NCI-H446 treated with DMSO at 0.1 percent for 48 hours (cell line): ENCODE measurements around the gene NAV3.
"Not testable (repeated sequence)": the region's sequence is repeated elsewhere in the genome, so short reads cannot be mapped to it uniquely, and the experiment has no call there.

Experiments
- DNase-seq: peaks from one replicate; lab custom pipeline; 2025; lab: John Stamatoyannopoulos, UW

NAV3 gene

GRCh38 chr12:78191611-78192010 is 360.9 kb downstream of the NAV3 start:
- DNase-seq, result no peak

DNA sequence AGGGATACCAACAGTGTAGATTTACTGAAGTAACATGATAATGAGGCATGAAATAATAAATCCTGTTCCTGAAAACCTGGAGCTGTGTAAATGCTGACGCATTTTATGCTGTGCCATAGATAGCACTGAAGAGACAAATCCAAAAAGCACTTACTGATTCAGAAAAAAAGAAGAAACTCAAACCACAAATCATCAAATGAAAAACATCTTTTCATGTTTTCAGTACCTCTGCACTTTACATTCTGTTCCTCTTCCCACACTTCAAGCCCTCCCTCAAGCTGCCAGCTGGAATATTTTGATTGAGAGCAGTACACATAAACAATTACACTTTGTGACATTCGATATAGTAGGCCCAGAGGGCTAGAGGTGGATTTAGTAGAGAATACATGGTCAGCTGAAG is 362.3 kb downstream of the NAV3 start:
- DNase-seq, result no peak

DNA sequence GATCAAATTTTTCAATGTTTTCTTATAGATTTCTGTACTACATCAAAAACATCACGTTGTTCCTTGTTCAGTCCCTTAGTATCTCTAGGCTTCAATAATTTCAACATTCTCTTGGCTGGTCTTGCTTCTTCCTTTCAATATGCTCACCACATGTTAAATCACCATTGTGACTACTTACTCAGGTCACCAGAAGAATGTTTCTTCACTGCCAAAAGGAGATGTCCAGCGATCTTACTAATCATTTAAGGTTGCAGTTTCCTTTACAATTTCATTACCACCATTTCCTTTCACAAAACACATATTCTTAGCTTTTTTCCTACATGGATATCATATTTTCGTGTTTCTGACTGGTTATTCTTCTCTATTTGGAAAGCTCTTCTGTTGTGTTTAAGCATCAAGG is 363.8 kb downstream of the NAV3 start:
- no peak for DNase-seq

DNA sequence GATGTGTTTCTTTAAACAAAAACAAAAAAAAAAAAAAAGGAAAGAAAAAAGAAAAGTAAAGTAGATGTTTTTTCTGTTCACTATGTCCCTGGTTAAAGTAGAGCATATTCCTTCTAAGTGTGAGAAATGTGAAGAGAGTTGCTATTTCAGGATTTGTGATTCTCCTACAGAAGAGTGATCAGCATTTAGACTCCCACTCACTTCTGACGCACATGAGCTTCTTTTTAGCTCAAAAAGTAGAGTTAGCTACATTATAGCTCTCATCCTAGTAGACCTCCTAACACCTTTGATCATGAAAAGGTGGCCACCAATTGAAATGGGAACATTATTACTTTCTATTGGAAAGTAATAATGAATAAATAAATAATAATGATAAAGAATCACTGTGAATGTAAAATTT is 368.2 kb downstream of the NAV3 start:
- no peak for DNase-seq

- no peak for DNase-seq
Observed at GRCh38 chr12:78199926-78200325, 369.2 kb downstream of the NAV3 start.

GRCh38 chr12:78204926-78205325 is 374.2 kb downstream of the NAV3 start:
- DNase-seq, result no peak

DNA sequence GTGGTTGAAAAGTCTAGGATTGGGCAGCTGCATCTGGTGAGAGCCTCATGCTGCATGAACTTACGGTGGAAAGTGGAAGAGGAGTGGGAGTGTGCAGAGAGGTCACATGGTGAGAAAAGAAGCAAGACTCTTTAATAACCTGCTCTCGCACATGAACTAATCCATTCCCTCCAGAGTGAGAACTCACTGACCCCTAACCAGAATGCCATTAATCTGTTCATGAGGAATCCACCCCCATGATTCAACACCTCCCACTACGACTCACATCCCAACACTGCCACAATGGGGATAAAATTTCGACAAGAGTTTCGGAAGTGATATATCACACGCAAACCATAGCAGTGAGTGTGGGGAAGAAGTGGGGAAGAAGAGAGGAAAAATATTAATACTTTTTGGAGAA is 377.4 kb downstream of the NAV3 start:
- no peak for DNase-seq

DNA sequence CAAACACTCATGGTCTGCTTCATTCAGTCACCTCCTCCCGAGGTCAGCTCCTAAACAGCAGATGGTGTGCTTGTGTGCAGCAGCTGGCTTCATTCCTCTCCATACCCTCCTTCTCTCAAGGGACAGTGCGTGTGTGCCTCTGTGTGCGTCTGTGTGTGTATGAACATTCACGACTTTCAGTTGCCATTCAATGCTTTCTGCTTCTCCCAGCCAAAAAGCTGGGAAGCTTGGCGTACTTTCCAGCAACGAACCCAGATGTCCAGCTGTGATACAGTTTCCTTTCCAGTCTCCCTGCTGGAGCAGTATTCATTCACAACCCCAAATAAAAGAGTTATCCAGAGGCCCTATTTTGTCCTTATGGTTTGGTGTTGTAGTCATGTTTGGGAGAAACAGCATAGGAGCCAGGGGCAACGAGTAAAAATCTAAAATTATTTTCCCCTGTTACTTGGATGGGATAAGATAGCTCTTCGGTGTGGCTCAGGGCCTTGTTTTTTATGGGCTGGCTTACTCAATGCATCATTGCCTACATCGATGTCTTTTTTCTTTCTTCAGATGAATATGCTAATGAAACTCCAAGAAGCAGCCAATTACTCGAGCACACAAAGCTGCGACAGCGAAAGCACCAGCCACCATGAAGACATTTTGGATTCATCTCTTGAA is 379.3 kb downstream of the NAV3 start:
- peak; percentile 99 for DNase-seq

DNA sequence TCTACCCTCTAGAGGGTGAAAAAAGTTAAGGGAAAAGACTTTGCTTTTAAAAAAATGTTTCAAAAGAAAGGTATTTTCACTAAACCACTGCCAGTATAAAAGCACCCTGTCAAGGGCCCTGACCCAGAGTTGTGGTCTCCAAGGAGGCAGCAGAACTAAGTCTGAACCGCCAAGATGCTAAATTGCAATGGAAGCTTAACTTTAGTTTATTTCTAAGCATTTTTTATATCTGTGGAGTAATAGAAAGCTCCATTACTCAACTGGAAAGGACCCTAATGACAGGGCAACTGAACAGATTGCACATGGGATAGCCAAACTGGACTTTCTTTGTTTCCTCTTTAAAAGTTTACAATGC is 379.8 kb downstream of the NAV3 start:
- DNase-seq, result no peak

DNA sequence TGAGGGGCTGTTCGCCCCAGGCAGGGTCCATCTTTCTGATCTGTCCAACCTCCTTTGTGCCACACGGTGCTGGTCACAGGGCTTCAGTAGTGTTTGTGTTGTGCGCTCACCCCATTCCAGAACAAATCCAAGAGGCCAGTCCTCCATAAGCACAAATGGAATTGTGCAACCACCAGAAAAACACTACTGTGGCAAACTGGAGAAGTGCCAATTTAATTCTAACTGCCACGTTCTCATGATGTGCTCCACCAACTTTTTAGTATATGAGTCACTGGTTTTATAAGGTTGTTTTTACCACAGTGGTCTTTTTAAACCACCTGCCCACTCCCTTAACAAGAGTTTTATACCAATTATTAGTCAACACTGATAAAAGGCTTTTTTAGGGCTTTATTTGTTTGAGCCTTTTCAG is 380.2 kb downstream of the NAV3 start:
- DNase-seq, result peak; percentile 38

DNA sequence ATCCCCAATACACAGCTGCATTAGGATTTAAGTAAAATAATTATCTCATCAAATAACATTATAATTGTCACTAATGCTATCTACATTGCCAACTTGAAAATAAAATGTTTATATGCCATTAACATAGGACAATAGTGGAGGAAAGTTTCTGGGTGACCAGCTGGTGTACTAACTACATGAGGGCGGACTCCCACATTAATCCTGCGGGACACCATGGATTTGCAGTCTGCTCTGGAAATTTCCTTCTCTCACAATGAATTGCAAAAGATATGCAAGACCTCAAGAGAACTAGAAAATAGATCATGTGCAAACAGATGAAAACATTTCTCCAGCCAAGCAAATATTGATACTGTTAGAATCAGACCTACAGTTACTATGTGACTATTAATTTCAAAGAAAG is 390.1 kb downstream of the NAV3 start:
- no peak for DNase-seq

GRCh38 chr12:78224154-78224553 is 393.5 kb downstream of the NAV3 start:
- no peak for DNase-seq

DNA sequence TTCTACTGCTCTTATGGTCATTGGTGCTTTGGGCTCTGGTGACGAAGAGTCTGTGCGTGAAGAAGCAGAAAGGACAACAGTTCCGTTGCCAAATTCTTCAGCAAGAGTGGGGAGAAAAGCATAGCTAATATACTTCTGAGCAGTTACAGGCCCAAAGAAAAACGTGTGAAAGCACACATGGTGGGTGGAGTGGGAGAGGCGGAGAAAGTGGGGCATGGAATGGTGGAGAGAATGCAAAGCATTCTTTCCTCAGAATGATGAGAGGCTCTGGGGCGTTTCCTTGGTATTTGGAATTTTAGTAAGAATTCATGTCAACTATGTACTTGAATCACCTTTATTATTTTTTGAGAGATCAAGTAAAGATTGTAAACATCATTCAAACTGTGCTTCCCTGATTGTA is 396.1 kb downstream of the NAV3 start:
- no peak for DNase-seq

DNA sequence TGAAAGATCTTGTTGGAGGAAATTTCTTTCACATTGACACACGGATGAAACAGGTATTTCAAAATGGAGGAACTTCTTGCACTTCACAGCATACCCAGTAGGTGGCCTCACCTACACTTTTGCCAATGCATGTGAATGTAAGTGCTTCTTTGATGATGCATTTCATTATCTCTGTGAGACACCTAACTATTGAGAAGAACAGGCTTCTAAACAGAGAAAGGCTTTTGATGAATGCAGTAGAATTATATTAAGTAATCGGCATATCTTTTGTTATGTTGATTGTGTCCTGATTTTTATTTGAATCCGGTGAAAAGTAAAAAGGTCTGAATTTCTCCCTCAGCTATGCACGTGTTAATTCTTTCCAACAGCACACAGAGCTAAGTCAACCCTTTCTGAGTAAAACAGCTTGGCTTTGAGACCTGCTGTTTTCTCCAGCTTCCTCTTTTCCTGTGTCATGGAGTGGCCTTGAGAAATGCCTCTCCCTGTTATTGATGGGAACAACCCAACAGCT is 399.0 kb downstream of the NAV3 start:
- DNase-seq, result no peak

DNA sequence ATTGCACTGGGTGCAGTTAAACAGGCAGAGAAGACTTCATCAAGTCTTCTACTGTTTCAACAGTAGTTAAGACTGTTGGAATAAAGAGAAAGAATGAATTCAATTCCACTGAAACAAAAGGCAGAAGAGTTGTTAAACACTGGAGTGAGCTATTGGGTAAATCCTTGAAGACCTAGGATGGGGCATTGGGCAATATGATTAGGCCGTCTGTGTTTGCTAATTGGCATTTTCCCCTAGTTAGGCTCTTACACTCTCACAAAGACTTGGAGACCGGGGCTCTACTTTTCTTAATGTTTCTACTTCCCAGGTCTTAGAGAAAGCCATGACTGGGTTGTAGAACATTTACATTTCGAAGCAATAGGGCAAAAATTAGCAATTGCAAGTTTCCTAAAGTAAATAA is 402.1 kb downstream of the NAV3 start:
- DNase-seq, result no peak

DNA sequence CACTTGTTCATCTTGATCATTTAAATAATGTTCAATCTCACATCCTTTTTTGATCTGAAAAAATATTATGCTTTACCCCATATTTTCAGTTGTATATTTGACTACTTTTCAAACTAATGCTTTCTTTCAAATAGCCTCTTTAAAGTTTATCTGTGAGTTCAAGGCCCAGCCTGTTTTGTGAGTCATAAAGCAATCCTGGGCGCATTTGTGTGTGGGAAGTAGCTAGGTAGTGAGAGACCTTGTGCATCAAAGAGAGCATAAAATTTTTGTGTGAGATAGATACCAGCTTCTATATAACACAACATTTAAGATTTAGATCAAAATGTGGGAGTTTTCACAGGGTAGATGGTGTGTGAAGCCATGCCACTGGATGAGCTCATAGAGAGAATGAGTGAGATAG is 405.6 kb downstream of the NAV3 start:
- no peak for DNase-seq

DNA sequence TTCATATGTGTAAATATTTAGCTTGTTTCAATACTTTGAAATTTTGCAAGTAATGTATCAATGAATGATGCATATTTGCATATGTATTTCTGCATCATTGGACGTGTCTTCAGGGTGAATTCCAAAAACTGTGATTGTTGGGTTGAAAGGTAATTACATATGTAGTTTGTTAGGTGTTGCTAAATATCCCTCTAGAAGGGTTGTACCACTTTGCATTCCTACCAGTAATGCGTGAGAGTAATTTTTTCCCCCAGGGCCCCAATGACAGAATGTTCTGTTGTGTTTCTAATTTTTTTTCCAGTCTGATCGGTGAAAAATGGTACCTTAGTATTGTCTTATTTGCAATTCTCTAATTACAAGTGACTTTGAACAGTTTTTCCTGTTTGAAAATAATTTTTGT is 408.9 kb downstream of the NAV3 start:
- DNase-seq, result no peak

GRCh38 chr12:78240827-78241226 is 410.1 kb downstream of the NAV3 start:
- DNase-seq, result no peak

- no peak for DNase-seq
Observed at GRCh38 chr12:78241446-78241845, 410.8 kb downstream of the NAV3 start.

DNA sequence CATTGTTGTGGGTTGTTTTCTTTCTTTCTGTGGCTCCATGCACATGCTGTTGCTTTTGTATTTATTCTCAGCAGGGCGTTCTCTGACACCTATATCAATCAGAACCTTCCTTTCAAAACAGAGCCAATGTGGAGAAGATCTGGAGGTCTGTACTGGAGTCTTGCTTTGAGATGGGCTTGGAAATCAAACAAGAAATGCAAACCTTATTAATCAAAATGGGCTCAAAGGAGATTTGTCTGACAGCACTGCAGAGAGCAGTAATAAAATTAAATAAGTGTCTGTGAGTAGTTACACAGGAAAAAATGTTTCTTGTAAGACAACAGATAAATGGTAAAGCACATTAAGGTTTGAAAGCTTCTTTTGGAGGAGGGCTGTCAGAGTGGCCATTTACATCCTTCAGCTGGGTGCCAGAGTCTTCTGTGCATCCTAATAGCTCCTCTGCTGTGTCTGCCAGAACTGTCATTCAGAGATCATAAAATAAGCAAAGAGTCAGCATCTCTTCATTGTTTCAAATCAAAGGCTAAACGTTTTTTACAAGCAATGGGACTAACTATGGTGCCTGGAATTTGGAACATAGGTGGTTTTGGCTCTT is 414.3 kb downstream of the NAV3 start:
- DNase-seq, result no peak

DNA sequence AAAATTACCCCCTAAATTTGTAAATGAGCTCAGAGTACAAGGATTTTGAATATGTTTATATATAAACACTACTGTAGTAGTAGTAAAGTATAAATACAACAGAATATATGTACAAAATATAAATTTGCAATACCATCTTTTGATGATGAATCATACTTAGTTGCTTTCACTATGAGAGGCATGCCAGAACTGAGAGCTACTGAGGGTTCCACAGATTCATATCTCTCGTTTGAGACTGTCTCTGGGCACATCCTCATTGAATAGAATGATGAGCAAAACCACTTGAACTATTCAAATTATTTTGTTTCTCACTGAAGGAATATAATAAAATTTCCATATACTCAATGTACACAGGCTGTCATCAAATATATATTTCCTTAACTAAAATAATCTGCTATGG is 417.6 kb downstream of the NAV3 start:
- DNase-seq, result no peak

- DNase-seq, result no peak
Observed at GRCh38 chr12:78249578-78249977, 418.9 kb downstream of the NAV3 start.

DNA sequence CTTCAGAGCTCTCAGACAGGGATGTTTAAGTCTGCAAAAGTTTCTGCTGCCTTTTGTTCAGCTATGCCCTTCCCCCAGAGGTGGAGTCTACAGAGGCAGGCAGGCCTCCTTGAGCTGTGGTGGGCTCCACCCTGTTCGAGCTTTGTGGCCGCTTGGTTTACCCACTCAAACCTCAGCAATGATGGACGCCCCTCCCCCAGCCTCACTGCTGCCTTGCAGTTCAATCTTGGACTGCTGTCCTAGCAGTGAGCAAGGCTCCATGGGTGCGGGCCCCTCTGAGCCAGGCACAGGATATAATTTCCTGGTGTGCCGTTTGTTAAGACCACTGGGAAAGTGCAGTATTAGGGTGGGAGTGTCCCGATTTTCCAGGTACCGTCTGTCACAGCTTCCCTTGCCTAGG is 427.0 kb downstream of the NAV3 start:
- DNase-seq, result not testable (repeated sequence)

GRCh38 chr12:78260976-78261375 is 430.3 kb downstream of the NAV3 start:
- DNase-seq, result no peak
